ENCODE measurements around the gene HOXA5. TPM values are rescaled to one million over a fixed set of nuclear protein-coding genes. Genes with fewer than 3 reads are reported as not detected.

Gene HOXA5
- total and polyA plus RNA-seq, 2 donors (not counting 1 experiment from before 2014, with no cell fraction given) = 18.3 to 35.6 TPM

DNA sequence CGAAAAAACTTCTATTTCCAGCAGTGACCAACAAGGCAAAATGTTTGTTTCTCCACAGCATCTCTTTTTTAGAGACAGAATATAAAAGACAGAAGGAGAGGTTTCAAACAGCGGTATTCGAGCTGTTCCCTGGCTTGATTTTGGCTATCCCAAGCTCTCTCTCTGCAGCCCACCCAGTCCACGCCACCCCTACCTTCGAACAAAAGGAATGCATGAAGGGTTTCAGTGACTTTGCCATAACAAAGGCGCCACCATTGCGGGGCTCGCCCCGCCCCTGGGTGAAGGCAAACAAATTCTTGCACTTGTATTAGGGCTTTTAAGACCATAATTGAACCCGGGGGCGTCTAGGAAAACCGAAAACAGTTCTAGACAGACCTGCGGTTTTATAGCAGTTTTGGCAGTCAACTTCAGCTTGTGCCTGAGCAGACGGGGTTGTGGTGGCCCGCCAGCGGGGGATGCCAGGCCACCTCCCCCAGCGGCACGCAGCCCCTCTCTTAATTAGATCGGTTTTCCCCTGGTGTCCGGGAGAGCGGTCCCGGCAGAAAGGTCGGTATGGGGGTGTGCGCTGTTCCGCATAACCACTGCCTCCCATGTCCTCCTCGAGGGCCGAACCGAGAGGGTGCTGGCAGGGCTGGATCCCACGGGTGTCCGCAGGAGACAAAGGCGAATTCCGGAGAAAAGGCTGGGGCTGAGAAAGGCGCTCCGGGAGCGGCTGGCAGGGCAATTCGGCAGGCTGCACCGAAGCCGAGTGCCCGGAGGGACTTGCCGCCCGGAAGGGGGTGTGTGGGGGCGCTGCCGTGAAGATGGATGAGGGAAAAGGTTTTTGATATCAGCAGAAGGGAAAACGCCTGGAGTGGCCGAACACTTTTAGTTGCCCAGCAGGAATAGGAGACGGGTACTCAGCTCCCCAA lies 44.2 kb upstream of the HOXA5 start:
- Histone ChIP-seq H3K4me1 (ENCODE audit: control insufficient read depth, extremely low read depth, insufficient read depth, low read length) (no peaks in the 10 kb centered on the region), H3K4me2 (ENCODE audit: extremely low read depth, insufficient read depth, low read length) (no peak overlapping the region), H3K27me3 (ENCODE audit: control insufficient read depth, insufficient read depth, low read length) (peaks cover 91% of the 10 kb centered on the region), H3K79me2 (ENCODE audit: control insufficient read depth, insufficient read depth, low read length) (no peaks in the 10 kb centered on the region), H4K20me1 (ENCODE audit: control insufficient read depth, extremely low read depth, insufficient read depth, low read length) (no peaks in the 10 kb centered on the region), H3K4me3 (replicated peaks in 1 of 4; ENCODE audit: control extremely low read depth in 1 of 4, insufficient read depth in 1 of 4, low read depth in 3 of 4, low read length in 4 of 4) (no peak overlapping the region), H3K9me3 (ENCODE audit: control insufficient read depth, insufficient read depth, low read depth, low read length) (no peaks in the 10 kb centered on the region), H3K9ac (ENCODE audit: insufficient read depth, low read length) (no peak overlapping the region), H3K36me3 (ENCODE audit: control insufficient read depth, insufficient read depth, low read length) (no peaks in the 10 kb centered on the region), H3K27ac (ENCODE audit: insufficient read depth, low read length) (no peak overlapping the region), H2AFZ (ENCODE audit: low read length) (no peak overlapping the region)
- DNase-seq (ENCODE audit: low read depth in 2 of 2) = no peak
- TF ChIP-seq EZH2 (IDR thresholded peaks at IDR 0.05; ENCODE audit: low read length, missing control alignments) = peak; percentile 7
- TF ChIP-seq, protein P1, sequence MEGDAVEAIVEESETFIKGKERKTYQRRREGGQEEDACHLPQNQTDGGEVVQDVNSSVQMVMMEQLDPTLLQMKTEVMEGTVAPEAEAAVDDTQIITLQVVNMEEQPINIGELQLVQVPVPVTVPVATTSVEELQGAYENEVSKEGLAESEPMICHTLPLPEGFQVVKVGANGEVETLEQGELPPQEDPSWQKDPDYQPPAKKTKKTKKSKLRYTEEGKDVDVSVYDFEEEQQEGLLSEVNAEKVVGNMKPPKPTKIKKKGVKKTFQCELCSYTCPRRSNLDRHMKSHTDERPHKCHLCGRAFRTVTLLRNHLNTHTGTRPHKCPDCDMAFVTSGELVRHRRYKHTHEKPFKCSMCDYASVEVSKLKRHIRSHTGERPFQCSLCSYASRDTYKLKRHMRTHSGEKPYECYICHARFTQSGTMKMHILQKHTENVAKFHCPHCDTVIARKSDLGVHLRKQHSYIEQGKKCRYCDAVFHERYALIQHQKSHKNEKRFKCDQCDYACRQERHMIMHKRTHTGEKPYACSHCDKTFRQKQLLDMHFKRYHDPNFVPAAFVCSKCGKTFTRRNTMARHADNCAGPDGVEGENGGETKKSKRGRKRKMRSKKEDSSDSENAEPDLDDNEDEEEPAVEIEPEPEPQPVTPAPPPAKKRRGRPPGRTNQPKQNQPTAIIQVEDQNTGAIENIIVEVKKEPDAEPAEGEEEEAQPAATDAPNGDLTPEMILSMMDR (conservative IDR thresholded peaks at IDR 0.05 in 1 of 2, IDR thresholded peaks at IDR 0.05 in 1 of 2; ENCODE audit: low read depth in 1 of 2, low read length in 2 of 2) = no peak

DNA sequence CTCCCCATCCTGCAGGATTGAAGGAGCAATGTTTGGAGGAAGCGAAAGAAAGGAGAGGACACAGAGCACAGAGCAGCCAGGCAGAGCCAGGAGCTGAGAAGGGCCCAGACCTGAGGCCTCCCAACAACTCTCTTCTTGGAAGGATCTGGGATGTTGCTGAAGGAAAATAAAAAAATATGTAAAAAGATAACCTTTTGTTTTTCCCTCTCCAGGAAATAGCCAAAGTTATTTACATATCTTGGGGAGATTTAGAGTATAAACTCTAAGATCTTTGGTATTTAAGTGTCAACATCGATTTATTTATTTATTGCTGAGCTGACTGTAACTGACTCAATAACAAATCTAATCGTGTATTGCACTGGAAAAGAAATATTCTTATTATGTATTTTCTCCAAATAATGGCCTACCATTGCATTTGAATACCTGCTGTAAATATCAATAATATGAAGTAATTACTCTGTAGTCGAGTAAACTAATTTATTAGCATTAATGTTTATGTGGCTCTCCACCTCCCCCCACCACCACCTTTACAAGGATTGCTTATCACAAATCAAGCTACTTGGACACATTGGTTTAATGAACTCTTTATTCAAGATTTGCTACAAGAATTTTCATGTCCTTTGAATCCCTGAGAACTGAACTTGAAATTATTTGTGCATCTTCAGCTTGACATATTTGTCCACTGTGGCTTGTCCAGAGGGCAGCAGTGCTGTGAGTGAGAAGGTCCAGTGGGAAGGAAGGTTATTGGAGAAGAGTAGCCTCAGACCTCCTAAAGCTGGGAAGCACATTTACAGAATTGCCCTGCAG lies 43.4 kb upstream of the HOXA5 start:
- Histone ChIP-seq H3K27ac (ENCODE audit: insufficient read depth, low read length) (no peak overlapping the region), H3K36me3 (ENCODE audit: control insufficient read depth, insufficient read depth, low read length) (no peaks in the 10 kb centered on the region), H3K9ac (ENCODE audit: insufficient read depth, low read length) (no peak overlapping the region), H3K27me3 (ENCODE audit: control insufficient read depth, insufficient read depth, low read length) (peaks cover 92% of the 10 kb centered on the region), H4K20me1 (ENCODE audit: control insufficient read depth, extremely low read depth, insufficient read depth, low read length) (no peaks in the 10 kb centered on the region), H2AFZ (ENCODE audit: low read length) (no peak overlapping the region), H3K4me2 (ENCODE audit: extremely low read depth, insufficient read depth, low read length) (no peak overlapping the region), H3K9me3 (ENCODE audit: control insufficient read depth, insufficient read depth, low read depth, low read length) (no peaks in the 10 kb centered on the region), H3K4me1 (ENCODE audit: control insufficient read depth, extremely low read depth, insufficient read depth, low read length) (no peaks in the 10 kb centered on the region), H3K79me2 (ENCODE audit: control insufficient read depth, insufficient read depth, low read length) (no peaks in the 10 kb centered on the region), H3K4me3 (replicated peaks in 1 of 4; ENCODE audit: control extremely low read depth in 1 of 4, insufficient read depth in 1 of 4, low read depth in 3 of 4, low read length in 4 of 4) (no peak overlapping the region)
- no peak for DNase-seq (ENCODE audit: low read depth in 2 of 2)
- TF ChIP-seq, protein P1 (conservative IDR thresholded peaks at IDR 0.05 in 1 of 2, IDR thresholded peaks at IDR 0.05 in 1 of 2; ENCODE audit: low read depth in 1 of 2, low read length in 2 of 2) = no peak
- TF ChIP-seq EZH2 (IDR thresholded peaks at IDR 0.05; ENCODE audit: low read length, missing control alignments) = no peak

All from fibroblast of lung (primary cell).